Medulla oblongata (tissue), 1 donor: ENCODE measurements around the gene RMDN2.

Source experiments
- DNase-seq: peaks from one replicate; pipeline ENCODE4 v3.0.0-alpha.2; 2015; ENCODE audit errors: extremely low spot score

RMDN2 gene

GRCh38 chr2:38039121-38039910, 114.2 kb downstream of the RMDN2 start:
- no peak for DNase-seq

- no peak for DNase-seq
Measured at GRCh38 chr2:38045811-38046210, 120.7 kb downstream of the RMDN2 start.

- DNase-seq: no peak
Measured at GRCh38 chr2:38056216-38056615, 131.1 kb downstream of the RMDN2 start.

- DNase-seq: no peak
Measured at GRCh38 chr2:38057651-38058410, 132.7 kb downstream of the RMDN2 start.

- no peak for DNase-seq
Measured at GRCh38 chr2:38060236-38061018, 135.3 kb downstream of the RMDN2 start.

- DNase-seq: no peak
Measured at GRCh38 chr2:38064801-38065501, 139.9 kb downstream of the RMDN2 start.

GRCh38 chr2:38065502-38066135, 140.5 kb downstream of the RMDN2 start:
- no peak for DNase-seq

GRCh38 chr2:38066421-38067115, 141.5 kb downstream of the RMDN2 start:
- DNase-seq: no peak
